ENCODE data around the gene FKBP2.

- TF ChIP-seq POLR2AphosphoS5 (IDR thresholded peaks at IDR 0.05; ENCODE audit: low read depth, low read length) (no peak), POLR2A (IDR thresholded peaks at IDR 0.05; ENCODE audit: low read depth, low read length) (no peak), SPI1 (IDR thresholded peaks at IDR 0.05; ENCODE audit: low read depth, low read length) (no peak), TAF1 (IDR thresholded peaks at IDR 0.05; ENCODE audit: low read depth, low read length) (no peak)
Observed at GRCh38 chr11:64208086-64208795, 32.7 kb upstream of the FKBP2 start.
